CD4-positive, alpha-beta T cell treated with Interleukin-4 for 1 hour (primary cell): Measurements from ENCODE around the gene DNAJC3.
A peak's percentile ranks its signal among the peaks of the same experiment; 100 is the strongest.
"Not testable (repeated sequence)": the region's sequence is repeated elsewhere in the genome, so short reads cannot be mapped to it uniquely, and the experiment has no call there.

Source experiments
- DNase-seq, 2 donors: peaks; one replicate each; pipeline ENCODE4 v3.0.0-alpha.2; 2020 to 2022

Gene DNAJC3, protein sequence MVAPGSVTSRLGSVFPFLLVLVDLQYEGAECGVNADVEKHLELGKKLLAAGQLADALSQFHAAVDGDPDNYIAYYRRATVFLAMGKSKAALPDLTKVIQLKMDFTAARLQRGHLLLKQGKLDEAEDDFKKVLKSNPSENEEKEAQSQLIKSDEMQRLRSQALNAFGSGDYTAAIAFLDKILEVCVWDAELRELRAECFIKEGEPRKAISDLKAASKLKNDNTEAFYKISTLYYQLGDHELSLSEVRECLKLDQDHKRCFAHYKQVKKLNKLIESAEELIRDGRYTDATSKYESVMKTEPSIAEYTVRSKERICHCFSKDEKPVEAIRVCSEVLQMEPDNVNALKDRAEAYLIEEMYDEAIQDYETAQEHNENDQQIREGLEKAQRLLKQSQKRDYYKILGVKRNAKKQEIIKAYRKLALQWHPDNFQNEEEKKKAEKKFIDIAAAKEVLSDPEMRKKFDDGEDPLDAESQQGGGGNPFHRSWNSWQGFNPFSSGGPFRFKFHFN

GRCh38 chr13:95676762-95677563 lies at the start of gene DNAJC3:
Gene DNAJC3, plus strand, starts transcription at chr13:95677139. Its CDS starts 117 bp downstream, at chr13:95677256.
- peak; percentile 98 to 99 for DNase-seq

DNA sequence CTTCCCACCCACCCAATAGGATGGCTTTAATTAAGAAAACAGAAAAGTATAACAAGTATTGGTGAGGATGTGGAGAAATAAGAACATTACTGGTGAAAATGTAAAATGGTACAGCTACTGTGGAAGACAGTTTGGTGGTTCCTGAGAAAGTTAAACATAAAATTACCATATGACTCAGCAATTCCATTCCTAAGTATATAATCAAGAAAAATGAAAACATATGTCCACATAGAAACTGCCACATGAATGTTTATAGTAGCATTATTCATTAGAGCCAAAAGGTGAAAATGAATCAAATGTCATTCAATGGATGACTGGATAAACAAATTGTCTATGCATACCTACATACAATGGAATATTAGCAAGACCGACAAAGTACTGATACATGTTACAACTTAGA lies 49.3 kb upstream of the DNAJC3 start:
- no peak for DNase-seq

GRCh38 chr13:95628488-95628887 lies 48.5 kb upstream of the DNAJC3 start:
- DNase-seq: no peak

GRCh38 chr13:95629071-95629470 lies 47.9 kb upstream of the DNAJC3 start:
- no peak for DNase-seq

- DNase-seq: no peak
Measured at GRCh38 chr13:95630593-95630992, 46.3 kb upstream of the DNAJC3 start.

- no peak for DNase-seq
Measured at GRCh38 chr13:95636853-95637252, 40.1 kb upstream of the DNAJC3 start.

DNA sequence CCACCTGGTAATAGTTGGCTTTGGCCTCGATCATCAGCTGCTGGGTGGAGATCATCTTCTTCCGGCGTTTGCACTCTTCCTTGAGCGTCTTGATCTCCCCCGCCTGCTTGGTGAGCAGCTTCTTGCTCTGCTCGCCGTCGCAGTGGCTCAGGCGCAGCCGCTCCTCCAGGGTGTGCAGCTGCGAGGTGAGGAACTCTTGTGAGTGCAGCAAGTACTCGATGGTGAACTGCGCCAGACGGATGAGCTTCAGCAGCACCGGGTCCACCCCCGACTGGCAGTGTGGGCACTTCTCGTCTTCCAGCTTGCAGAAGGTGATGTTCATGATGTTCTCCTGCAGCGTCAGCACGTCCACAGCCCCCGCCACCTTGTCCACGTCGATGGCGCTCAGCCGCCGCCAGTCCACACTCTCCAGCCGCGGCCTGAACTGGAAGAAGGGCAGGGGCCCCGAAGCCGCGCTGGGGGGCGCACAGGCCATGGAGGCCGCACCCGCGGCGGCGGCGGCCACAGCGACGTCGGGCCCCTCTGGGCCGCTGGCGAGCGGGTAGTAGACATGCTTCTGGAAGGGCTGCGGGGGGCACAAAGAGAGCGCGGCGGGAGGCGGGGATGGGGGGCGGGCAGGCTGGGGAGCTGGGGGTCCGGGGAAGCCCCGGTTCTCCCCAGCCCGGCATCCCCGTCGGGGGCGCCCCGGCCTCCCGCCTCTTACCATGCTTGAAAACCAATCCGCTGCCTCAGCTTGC lies 35.5 kb upstream of the DNAJC3 start:
- DNase-seq: no peak

DNA sequence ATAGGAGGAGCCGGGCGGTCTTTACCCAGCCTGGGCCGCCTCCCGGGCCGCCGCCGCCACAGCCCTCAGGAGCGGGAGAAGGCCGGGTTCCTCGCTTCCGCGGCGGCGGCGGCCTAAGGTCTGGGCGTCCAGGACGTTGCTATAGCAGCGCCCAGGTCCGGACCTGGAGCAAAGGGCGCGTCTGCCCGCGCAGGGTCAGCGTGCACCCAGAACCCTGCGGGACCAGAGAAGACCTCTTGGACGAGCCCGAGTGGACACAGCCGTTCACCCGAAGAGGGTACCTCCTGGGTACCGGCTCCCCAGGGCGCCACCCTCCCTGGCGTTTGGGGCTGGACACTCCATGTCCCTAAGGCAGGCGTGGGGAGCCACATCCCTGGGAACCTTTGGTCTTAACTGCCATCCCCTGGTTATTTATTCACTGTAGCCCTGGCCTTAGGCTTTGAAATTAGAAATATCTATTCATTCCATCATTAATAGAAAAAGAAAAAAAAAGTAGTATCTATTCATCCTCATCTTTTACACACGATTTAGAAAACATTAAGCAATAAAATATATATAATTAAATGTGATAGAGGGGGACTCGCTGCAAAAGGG lies 34.8 kb upstream of the DNAJC3 start:
- DNase-seq: no peak

DNA sequence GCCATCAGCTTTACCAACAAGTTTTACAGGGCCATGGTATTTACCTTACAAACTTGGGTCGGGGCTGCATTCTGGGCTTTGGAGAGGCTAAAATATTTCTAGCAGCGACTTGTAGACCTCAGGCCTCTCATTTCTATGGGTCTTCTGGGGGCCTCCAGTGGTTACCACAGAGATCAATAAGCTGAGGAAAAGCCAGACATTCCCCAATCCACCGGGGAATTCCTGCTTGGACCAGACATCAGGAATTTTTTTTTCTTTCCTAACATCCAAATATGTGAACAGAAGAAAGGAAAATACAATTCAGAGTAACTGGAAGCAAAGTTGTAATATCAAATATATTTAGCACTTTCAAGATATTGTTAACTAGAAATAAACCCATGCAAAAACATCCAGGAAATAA lies 33.9 kb upstream of the DNAJC3 start:
- DNase-seq: no peak

- no peak for DNase-seq
Measured at GRCh38 chr13:95643571-95643935, 33.4 kb upstream of the DNAJC3 start.

- no peak for DNase-seq
Measured at GRCh38 chr13:95643936-95644598, 32.9 kb upstream of the DNAJC3 start.

DNA sequence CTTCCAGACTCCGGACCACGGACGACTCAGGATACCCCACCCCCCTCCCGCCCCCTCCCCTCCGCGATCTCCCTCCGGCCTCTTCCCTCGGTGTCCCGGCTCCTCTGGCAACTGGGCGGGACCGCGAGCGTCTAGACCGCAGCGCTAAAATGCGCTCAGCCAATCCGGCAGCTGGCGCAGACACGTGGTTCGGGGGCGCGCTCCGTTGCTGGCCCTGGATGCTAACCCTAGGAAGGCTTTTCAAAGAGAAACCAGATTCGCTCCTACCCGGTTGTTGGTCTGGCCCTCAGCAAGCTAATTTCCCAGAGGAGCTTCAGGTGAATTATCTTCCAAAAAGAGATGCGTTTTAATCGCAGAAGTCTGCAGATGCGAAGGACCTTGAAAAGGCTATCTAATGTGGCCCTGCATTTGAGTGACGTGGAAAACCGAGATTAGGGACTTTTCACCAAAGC lies 32.3 kb upstream of the DNAJC3 start, which contains the start of gene DZIP1:
TSS of gene DZIP1 (minus strand) at position 106 of the 452 bp plus-strand sequence. CDS start 2,677 bp downstream, outside the sequence.
- DNase-seq: no peak

DNA sequence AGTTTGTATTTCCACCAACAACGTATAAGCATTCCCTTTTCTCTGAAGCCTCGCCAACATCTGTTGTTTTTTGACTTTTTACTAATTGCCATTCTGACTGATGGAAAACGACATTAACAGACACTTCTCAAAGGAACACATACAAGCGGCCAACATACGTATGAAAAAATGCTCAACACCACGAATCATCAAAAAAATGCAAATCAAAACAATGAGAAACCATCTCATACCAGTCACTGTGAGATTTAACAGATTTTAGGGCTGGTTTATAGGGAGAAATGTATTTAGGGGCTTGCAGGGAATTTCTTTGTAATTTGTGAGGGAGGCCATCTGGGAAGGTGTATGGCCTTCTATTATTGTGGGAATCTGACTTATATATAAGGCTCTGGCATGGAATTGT lies 29.6 kb upstream of the DNAJC3 start:
- DNase-seq: no peak

GRCh38 chr13:95650696-95651095 lies 26.2 kb upstream of the DNAJC3 start:
- DNase-seq: no peak

DNA sequence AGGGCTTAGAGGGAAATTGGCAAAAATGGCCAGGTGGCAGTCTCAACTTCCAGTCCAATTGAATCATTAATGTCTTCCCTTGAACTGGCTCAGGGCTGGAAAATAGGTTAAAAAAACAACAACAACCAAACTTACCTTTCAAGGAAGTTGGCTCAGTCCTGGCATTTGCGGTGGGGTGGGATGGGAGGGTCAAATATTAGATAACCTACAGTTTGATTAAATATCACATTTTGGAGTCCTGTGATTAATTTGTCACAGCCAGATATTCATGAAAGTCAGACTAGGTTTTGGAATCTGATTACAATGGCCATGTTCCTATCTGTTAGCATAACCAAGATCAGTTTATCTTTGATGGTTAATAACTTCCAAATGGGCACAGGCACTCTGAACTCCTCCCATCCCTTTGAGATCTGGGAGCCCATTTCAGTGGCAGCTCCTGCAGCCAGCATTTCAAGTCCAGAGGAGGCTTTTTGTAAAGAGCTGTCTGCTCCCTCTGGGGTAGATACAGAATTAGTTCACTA lies 24.6 kb upstream of the DNAJC3 start:
- no peak for DNase-seq

DNA sequence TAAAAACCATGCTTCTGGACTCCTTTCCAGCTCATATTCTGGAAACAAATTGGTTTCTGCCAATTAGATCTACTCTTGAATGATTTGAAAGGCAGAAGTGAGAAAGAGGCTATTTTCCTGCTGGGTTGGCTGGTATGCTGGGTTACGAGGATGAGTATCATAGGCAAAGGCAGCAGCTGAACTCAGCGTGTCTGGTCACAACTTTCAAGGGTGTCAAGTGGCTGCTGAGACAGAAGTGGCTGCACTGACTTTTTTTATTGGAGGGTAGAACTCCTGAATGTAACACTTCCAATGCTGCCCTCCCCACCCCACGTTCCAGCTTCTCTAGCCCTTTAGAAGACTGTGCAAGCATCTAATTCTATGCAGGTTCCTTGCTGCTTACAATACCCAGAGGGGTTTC lies 24.1 kb upstream of the DNAJC3 start:
- no peak for DNase-seq

GRCh38 chr13:95656386-95657015 lies 20.4 kb upstream of the DNAJC3 start:
- no peak for DNase-seq

GRCh38 chr13:95659500-95659899 lies 17.4 kb upstream of the DNAJC3 start:
- no peak for DNase-seq

DNA sequence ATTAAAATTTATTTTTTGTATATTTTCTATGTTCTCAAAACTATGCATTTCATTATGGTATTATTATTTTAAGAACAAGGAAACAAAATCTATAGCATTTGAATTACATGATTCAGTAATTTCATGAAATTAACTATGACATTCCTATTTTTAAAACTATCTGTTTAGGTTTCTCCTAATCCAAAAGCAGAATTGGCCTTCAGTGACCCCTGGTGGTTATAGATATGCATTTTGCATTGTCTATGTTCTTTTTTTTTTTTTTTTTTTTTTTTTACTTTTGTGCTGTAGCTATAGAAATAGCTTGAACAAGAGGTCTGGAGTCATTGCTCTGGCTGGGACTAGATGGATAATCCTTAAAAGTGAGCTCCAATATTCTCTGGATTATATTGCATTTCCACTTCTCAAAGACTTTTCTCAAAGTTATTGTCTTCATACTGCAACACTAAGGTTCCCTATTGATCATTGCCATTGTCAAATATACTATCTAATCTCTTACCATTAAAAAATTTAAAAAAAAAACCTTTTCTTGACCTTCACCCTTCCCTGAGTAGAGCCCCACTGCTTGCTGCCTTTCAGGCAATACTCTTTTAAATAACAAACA lies 15.9 kb upstream of the DNAJC3 start:
- DNase-seq: peak in 1 of 2 donors; percentile 37

- DNase-seq: not testable (repeated sequence)
Measured at GRCh38 chr13:95667235-95667634, 9.7 kb upstream of the DNAJC3 start.

DNA sequence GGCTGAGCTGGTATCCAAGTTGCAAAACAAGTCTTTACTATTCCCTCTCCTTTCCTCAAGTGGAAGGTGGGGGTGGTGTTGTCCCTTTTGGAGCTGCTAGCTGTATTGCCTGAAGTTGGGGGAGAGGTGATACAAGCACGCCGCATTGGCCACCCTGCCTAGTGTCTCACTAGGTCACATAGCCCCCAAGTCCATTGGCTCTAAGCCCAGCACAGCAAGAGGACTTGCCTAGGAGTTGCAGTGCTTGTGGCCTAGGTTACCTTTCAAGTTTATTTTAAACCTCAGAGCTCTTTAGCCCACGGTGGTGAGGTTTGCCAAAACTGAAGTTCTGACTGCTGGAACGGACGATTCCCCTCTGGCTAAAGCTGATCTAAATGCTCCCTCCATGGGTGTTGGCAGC lies 5.3 kb upstream of the DNAJC3 start:
- no peak for DNase-seq
